GM21737 (cell line): ENCODE data around the gene FERMT3.

Source experiments
- ATAC-seq: cut with Tn5 transposase; IDR thresholded peaks from one replicate; pipeline ENCODE4 v1.9.1; 2021; ENCODE audit warnings: mild to moderate bottlenecking, moderate library complexity; ENCODE audit not compliant: unreplicated experiment

The FERMT3 gene

DNA sequence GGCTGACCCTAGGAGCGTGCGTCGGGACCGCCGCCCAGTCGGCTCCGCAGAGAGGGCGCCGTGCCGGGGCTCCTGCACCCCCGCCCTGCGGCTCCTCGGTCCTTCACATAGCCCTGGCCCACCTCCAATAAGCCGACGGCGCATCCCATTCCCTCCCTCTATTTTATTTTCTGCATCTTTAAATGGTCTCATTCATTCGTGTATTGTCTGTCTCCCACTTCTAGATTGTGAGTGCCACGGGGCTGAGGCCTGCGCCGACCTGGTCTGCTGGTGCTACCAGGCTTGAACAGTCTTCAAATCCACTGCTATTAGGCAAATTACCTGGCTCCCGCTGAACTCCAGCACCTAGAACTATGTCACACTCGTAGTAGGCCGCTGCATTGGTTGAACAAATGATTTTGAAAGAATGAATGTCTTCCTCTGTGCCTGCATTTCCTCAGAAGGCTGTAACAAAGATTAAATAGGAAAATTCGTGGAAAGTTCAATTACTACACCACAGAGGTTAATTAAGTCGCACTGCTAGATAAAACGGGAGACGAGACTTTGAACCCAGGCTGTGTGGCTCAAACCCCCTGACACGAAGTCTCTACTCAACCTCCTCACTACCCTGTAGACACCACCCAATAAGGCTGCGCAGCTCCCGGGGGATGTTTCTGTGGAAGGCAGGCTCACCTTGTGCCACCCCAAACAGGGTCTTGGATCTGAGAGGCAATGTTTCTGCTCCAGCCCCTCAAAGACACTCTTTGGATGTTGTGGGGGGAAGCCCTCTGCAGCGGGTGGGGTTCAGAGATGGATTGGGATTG lies 41.4 kb downstream of the FERMT3 start:
- no peak for ATAC-seq

DNA sequence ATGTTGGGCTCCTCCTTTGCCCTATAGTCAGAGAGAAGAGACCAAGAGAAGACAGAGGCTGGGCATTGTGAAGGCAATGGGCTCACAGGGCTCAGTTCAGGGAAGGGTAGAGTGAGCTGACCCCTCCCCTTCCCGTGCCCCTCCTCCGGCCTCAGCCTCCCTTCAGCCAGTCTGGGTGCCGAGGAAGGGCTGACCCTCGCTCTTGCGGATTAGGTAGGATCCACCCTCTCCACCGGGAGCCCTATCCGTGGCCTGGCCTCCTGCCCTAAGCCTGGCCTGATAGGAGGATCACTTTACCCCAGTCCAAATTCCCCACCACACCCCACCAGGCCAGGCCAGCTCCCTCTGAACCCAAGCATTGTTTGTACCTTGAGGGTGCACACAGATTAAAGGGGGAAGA lies 42.1 kb downstream of the FERMT3 start:
- no peak for ATAC-seq

DNA sequence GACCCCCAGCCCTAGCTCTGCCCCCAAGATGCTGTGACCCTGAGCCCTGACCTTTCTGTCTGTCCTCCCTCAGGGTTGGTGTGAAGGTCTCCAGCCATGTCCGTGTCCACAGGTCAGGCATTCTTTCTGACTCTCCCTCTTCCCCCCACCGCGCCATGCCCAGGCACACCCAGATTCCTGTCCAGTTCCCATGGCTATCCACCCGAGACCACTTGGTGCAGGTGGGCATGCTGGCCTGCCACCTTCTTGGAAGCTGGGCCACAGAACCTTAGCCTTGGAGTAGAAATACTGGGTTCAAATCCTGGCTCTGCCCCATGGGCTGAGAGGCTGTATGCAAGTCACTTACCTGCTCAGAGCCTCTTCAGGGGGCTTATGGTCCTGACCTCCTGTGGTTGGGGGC lies 42.5 kb downstream of the FERMT3 start:
- ATAC-seq, result no peak

DNA sequence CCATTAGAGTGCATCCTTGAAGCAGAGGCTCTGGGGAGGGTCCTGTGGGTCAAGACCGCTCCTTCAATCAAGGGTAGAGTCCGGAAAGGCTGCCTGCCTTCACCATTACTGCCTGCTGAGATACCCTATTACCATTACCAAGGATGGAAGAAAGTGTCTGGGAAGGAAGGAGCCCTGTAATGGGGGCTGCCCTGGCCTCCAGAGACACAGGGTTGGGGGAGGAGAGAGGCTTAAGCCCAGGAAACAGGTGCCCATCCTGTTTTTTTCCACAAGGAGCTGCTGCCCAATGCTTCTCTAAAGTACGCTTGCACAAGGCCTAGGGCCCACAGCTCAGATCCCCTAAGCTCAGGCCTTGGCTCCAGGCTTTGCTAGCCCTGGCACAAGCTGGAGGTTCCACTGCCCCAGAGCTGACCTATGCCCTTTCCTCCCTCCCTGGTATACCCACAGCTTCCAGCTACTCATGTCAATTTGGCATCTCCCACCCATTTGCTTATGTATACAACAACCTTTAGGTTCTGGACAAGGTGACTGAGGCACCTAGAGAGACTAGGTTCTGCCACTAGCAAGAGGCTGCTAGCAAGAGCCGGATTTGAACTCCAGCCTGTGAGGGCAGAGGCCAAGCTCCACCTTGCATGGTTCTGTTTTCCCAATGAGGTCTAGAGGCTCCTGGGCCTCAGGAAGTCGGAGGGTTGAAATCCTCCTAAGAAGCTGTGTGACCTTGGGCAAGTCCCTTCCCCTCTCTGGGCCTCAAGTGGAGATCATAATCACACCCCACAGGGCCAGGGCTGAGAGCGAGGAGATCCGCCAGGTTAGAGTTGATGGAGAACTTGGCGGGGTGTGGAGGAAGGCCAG lies 43.3 kb downstream of the FERMT3 start:
- no peak for ATAC-seq

DNA sequence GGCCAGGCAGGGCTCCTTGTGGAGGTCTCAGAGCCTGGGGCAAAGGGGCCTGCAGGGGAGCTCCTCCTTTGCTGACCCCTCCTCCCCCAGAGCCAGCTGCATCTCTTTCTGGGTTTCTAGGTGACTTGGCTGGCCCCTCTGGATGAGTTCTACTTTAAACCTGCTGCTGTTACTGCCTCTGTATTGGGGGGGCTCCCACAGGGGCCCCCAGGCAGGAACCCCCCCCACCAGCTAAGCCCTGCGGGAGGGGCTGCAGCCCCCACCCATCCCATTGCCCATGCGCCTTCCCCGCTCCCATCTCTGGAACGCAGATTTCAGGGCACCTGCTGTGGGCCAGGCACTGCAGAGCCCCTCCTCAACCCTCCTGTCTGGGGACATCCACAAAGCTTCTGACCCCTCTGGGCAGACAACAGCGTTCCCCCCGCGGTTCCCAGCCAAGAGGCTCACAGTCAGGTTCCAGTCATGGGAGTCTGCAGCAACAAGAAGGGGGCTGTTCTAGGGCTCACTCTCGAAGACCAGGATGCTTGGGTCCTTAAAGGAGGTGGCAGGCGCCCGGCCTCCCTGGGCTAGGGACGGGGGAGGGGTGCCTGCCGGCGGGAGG lies 44.0 kb downstream of the FERMT3 start:
- no peak for ATAC-seq

DNA sequence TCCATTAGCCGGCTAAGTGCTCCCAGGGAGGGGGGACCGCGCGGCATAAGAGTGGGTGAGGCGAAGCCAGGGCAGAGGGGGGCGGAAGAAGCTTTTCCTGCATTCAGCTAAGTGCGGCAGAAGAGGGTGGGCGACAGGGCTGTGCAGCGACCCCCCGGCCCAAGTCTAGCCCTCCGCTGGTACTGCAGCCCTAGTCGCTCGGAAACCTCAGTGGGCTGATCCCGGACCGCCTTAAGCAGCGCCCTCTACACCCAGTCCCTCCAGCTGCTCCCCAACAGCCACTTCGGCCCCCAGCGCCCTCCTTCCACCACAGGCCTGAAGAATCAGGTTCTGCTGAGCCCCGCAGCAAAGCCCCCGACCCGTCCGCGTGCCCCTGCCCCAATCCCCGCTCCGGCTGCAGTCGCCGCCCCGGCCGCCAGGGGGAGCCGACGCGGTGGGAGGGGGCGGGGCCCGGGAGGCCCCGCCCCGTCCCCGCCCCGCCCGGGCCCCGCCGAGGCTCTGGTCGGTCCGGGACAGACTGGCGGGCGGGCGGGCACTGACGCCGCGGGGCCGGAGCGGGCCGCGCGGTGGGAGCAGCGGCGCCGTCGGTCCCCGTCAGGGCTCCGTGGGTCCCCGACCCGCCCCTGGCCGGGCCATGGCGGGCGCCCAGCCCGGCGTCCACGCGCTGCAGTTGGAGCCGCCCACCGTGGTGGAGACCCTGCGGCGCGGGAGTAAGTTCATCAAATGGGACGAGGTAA lies 44.7 kb downstream of the FERMT3 start, which contains the start of gene PLCB3:
TSS of gene PLCB3 (plus strand) at position 515 of the 737 bp plus-strand sequence. CDS start at position 635, 120 bp downstream.
- no peak for ATAC-seq

DNA sequence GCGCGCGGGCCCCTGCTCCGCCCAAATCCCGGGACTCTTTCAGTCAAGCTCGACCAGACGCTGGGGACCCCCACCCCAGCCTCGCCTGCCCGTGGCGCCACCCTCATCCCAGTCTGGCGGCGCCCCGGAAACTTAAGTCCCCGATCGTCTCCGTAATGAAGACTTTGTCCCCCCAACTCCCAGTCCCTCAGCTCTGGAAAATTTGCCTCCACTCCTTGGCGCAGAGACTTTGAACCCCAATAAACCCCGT lies 45.2 kb downstream of the FERMT3 start:
- no peak for ATAC-seq

DNA sequence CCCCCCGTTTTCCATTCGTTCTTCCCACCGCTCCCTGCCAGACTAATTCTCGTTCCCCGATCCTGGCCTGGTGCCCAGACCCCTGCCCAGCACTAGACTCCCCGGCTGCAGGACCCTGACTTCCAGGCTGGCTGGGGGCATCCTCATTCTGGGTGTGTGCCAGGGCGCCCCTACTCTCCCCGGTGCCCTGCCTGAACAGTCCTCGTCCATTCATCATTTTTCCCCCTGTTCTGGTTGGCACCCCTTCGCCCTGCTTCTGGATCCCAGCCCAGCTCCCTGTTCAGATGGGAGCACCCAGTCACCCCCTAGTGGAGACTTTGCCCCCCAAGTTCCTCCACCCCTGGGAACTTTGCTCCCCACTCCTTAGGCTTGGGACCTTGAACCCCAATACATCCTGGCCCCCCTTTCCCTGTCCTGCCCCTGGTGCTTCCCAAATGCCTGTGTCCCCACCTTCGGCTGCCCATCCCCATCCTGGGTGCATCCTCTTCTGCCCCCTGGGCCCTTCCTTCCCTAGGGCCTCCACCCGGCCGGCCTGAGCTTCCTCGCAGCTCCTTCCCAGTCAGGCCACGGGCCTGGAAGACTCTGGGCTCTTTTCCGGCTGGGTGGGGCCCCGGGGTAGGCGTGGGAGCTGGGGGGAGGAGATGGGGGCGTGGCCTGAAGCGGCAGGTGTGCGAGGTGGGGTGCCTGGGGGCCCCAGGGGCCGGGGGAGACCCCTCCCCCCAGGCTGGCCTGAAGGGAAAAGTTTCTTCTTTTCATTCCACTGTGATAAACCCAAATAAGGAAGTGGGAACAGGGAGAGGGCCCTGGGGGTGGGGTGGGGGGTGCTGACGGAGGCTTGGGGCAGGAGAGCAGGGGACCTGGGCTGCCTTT lies 45.7 kb downstream of the FERMT3 start:
- ATAC-seq, result no peak

DNA sequence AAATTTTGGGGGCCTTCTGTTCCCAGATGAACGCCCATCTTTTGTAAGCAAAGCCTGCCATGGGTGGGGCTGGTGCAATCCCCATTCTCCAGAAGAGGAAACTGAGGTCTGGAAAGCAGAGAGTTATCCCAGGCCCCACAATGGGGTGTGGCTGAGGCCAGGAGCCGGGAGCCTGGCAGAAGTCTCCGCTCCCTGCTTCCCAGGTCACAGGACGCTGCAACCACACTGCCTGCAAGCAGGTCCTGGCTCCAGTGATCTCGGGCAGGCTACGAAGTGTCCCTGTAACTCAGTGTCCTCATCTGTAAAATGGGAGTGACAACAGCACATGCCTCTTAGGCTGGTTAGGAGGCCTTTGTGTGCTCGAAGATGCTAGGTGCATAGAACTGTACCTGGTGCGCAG lies 46.5 kb downstream of the FERMT3 start:
- ATAC-seq, result no peak

DNA sequence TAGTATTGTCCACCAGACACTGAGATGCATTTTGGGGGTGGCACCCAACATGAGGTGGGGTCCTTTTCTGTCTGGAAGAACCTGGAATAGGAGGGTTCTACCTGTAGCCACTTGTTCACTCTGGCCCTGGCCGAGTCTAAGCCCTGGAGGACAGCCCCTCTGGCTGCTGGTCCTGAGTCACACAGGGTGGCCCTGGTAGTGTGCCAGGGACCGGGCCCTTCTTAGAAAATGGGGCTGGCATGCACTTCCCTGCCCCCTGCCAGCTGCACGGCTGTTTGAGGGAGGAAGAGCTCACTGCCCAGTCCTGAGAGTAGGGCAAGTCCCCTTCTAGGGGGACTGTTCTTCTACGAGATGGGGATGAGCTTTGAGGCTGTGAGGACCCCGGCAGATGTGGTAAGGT lies 47.0 kb downstream of the FERMT3 start:
- ATAC-seq, result no peak

DNA sequence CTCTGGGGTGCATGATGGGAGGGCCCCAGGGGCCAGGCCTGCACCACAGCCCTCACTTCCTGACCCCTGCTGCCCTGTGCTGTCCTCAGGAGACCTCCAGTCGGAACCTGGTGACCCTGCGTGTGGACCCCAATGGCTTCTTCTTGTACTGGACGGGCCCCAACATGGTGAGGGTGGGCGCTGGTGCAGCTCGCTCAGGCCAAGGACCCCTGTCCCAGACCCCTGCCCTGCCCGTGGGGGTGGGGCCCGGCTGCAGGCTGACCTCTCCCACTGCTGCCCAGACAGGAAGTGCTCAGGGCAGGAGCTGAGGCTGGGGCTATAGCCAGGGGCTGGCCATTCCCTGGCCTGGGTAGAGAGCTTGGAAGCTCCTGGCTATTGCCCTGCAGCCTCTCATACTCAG lies 47.8 kb downstream of the FERMT3 start:
- ATAC-seq, result no peak

DNA sequence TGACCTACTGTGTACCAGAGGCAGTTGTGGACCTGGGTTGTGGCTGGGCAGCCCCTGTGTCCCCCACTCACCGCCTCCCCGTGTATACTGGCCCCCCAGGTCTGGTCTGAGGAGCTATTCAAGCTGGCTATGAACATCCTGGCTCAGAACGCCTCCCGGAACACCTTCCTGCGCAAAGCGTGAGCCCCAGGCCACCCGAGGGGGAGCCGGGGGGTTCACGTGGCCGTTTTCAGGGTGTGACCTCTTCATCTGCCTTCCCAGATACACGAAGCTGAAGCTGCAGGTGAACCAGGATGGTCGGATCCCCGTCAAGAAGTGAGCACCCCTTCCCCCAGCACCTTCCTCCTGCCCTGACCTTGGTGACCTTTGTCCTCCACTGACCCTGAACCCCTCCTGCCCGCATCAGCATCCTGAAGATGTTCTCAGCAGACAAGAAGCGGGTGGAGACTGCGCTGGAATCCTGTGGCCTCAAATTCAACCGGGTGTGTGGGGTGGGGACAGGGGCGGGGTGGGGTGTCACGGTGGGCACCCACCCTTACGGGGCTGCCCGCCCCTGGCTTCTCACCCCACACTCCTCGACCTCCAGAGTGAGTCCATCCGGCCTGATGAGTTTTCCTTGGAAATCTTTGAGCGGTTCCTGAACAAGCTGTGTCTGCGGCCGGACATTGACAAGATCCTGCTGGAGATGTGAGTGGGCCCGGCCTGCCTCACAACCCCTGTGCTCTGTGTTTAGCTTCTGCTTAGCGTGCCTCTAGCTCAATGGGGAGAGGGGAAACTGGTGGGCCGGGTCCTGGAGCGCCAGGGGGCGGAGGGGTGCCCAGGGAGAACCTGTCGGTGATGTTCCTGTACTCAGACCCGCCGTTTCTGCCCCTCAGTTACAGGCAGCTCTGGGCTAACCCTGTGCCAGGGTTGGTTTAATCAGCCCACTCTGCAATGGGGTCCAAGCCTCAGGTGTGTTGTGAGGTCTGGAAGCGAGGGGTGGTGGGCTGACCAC lies 48.9 kb downstream of the FERMT3 start:
- ATAC-seq, result no peak

DNA sequence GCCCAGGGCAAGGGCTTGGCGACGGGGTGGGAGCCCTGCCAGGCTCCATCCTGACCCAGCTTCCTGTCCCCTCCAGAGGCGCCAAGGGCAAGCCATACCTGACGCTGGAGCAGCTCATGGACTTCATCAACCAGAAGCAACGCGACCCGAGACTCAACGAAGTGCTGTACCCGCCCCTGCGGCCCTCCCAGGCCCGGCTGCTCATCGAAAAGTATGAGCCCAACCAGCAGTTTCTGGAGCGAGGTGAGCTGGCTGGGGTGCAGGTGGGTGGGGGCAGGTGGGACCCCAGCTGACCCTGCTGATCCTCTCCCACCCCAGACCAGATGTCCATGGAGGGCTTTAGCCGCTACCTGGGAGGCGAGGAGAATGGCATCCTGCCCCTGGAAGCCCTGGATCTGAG lies 49.8 kb downstream of the FERMT3 start:
- ATAC-seq, result no peak

DNA sequence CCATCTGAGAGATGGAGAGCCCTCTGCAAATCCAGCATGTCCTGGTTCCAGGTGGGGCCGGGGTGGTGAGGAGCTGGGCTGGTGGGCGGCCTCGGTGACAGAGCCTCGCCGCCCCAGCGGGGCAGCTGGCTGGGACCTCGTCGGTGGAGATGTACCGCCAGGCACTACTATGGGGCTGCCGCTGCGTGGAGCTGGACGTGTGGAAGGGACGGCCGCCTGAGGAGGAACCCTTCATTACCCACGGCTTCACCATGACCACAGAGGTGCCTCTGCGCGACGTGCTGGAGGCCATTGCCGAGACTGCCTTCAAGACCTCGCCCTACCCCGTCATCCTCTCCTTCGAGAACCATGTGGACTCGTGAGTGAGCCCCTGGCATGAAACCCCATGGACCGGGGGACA lies 51.8 kb downstream of the FERMT3 start:
- ATAC-seq, result no peak

DNA sequence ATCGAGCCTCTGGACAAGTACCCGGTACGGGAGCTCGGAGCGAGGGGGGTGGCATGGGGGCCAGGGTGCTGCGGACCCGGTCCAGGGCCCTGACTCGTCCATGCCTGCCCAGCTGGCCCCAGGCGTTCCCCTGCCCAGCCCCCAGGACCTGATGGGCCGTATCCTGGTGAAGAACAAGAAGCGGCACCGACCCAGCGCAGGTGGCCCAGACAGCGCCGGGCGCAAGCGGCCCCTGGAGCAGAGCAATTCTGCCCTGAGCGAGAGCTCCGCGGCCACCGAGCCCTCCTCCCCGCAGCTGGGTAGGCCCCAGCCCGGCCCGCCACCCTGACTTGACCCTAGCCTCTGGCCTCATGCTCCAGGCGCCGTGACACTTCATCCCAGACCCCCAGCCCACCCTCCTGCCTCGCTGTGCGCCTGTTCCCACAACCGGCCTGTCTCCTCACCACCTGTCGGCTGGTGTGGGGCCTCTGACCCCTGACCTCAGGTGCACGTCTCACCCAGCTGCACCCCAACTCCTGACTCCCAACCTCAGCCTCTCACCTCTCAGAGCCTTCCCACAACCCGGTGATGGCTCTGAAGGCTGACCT lies 52.5 kb downstream of the FERMT3 start:
- no peak for ATAC-seq

DNA sequence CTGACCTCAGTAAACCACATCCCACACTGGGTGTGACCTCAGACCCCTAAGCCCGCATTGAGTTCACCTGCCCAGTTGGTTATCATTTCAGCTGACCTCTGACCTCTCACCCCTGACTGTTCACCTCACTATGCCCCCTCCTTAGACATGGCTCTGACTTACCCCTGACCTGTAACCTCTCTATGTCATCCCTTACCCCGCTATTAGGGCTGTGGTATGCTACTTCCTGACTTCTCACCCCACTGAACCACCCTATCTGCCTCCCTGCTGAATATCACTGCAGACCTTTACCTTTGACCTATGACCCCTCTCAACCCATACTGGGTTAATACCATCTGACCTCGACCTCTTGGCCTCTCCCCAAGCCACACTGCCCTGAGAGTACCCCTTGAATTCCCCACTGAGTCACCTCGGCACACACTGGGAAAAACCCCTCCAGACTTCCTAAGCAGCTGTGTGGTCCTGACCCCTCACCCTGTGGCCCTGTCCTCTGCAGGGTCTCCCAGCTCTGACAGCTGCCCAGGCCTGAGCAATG lies 53.1 kb downstream of the FERMT3 start:
- ATAC-seq, result no peak

DNA sequence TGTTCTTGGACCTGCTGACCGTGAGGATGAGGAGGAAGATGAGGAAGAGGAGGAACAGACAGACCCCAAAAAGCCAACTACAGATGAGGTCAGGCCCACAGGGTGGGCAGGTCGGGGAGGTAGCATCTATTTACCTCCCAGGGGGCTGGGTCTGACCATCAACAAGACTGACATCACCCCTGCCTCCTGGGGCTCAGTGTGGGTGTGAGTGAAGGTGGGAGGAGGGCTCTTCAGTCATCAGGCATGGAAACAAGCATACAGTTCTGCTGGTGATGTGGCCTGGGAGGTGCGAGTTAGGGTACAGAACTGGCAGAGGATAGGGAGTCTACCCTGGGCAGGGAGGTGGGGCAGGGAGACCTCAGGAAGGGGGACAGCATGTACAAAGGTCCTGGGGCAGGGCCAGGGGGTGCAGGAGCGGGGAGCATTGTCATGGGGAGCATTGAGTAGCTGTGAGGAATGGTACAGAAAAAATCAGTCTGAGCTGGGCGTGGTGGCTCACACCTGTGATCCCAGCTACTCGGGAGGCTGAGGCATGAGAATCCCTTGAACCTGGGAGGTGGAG lies 53.7 kb downstream of the FERMT3 start:
- no peak for ATAC-seq

DNA sequence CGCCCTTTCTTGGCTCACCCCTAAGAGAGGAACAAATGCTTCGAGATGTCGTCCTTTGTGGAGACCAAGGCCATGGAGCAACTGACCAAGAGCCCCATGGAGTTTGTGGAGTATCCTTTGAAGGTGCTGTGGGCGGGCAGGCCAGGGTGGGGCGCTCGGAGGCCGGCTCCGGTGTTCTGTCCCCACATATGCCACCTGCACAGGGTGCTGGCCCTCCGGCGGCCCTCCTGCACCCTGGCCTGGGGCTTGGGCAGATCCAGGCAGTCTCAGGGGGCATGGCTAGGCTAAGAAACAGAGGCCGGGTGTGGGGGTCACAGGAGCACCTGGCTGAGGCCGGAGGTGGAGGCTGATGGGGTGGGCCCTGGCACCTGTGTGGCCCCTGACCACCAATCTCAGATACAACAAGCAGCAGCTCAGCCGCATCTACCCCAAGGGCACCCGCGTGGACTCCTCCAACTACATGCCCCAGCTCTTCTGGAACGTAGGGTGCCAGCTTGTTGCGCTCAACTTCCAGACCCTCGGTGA lies 55.1 kb downstream of the FERMT3 start:
- ATAC-seq, result no peak
